Testis (tissue), 3 donors: ENCODE results near the gene CARD14. TPM values are rescaled to one million over a fixed set of nuclear protein-coding genes. Genes with fewer than 3 reads are reported as not detected.
A peak's percentile ranks its signal among the peaks of the same experiment; 100 is the strongest.

Source experiments
- DNase-seq: peaks from one replicate; pipeline ENCODE4 v3.0.0-alpha.2; 2019
- H3K27ac ChIP-seq, 2 donors: fragments of 200-600 bp; sonication (generic); one replicate each; pipeline ENCODE4 v1.5.1; 2019
- H3K27me3 ChIP-seq: fragments of 200-600 bp; sonication (generic); one replicate; pipeline ENCODE4 v1.5.1; 2019
- H3K36me3 ChIP-seq: fragments of 200-600 bp; sonication (generic); one replicate; pipeline ENCODE4 v1.5.1; 2017; ENCODE audit warnings: low read depth; ENCODE audit errors: missing control alignments
- H3K4me1 ChIP-seq: fragments of 200-600 bp; sonication (generic); one replicate; pipeline ENCODE4 v1.5.1; 2019
- H3K4me3 ChIP-seq, 2 donors: fragments of 200-600 bp; sonication (generic); one replicate each; pipeline ENCODE4 v1.5.1; 2017 to 2019
- H3K9me3 ChIP-seq: fragments of 200-600 bp; sonication (generic); one replicate; pipeline ENCODE4 v1.5.1; 2017
- CTCF ChIP-seq, 3 experiments: fragments of 450-650 bp in 2 of 3; fragments of 200-600 bp in 1 of 3; sonication (generic) in 1 of 3; IDR thresholded peaks; one replicate each; pipeline ENCODE4 v1.5.1; 2016 to 2019; ENCODE audit warnings: antibody characterized with exemption in 3 of 3, mild to moderate bottlenecking in 2 of 3, moderate library complexity in 1 of 3
- POLR2A ChIP-seq: fragments of 450-650 bp; IDR thresholded peaks from one replicate; pipeline ENCODE4 v1.6.1; 2017; ENCODE audit warnings: antibody characterized with exemption, mild to moderate bottlenecking, moderate library complexity
- WGBS, 2 donors: methylation state at CpG; one replicate each; pipeline ENCODE4 v1.1.5; 2018; 5-methylcytosine and 5-hydroxymethylcytosine counted together
- intact Hi-C: fragments of 100-400 bp; cut with DNase I; formaldehyde crosslinking; loops from one replicate; pipeline ENCODE4 v1.15.1; 2023; ENCODE audit warnings: low total_unique reads
- polyA plus RNA-seq: library from polyadenylated mRNA; stranded (reverse); fragments of 350-450 nt; fragmentation: Illumina TruSeq; extraction: RNeasy Lipid Tissue Mini Kit (QIAGEN cat#74804); gene quantifications from one replicate; pipeline ENCODE4 v1.2.3, GENCODE V29; 2014; ENCODE audit warnings: low read depth, low replicate concordance; ENCODE audit not compliant: insufficient read depth
- total RNA-seq, 2 donors: library from RNA; depleted of rRNA; stranded (reverse); fragments of >200 nt; gene quantifications; one replicate each; pipeline ENCODE4 v1.2.3, GENCODE V29; 2016

The CARD14 gene
- total and polyA plus RNA-seq, 3 donors from 2014 or later, result 2.1 to 6.1 (median 3.5) TPM

- no peaks in the 10 kb centered on the region for H3K36me3 ChIP-seq
- intact Hi-C loops, result no loop called here
- no peaks in the 10 kb centered on the region for H3K9me3 ChIP-seq
- H3K27me3 ChIP-seq, result no peaks in the 10 kb centered on the region
- TF ChIP-seq POLR2A (no peak), CTCF (IDR thresholded peaks at IDR 0.05) (no peak)
- H3K4me1 ChIP-seq, result no peaks in the 10 kb centered on the region
- no peak for DNase-seq
- H3K27ac ChIP-seq, result no peak overlapping the region
- no peak overlapping the region for H3K4me3 ChIP-seq
- 91 to 96% methylated on average over 11 of the region's 11 CpGs for WGBS, 2 donors
These were observed 82.1 kb downstream of the CARD14 start for GRCh38 chr17:80251966-80252365.

GRCh38 chr17:80252871-80253270 lies 83.0 kb downstream of the CARD14 start:
- H3K4me3 ChIP-seq, result no peak overlapping the region
- no peak for DNase-seq
- TF ChIP-seq POLR2A, result no peak
- peak in 1 of 3 experiments; percentile 19 for TF ChIP-seq CTCF (IDR thresholded peaks at IDR 0.05)
- intact Hi-C loops, result no loop called here
- no peak overlapping the region for H3K27ac ChIP-seq
- H3K9me3 ChIP-seq, result no peaks in the 10 kb centered on the region
- no peaks in the 10 kb centered on the region for H3K4me1 ChIP-seq
- 58 to 82% methylated on average over 13 of the region's 13 CpGs for WGBS, 2 donors
- H3K27me3 ChIP-seq, result no peaks in the 10 kb centered on the region
- H3K36me3 ChIP-seq, result no peaks in the 10 kb centered on the region

GRCh38 chr17:80253631-80254395 lies 84.0 kb downstream of the CARD14 start:
- no peak overlapping the region for H3K27ac ChIP-seq
- no peak for DNase-seq
- intact Hi-C loops, result no loop called here

GRCh38 chr17:80254396-80255251 lies 84.8 kb downstream of the CARD14 start:
- DNase-seq, result no peak
- Histone ChIP-seq H3K36me3 (no peaks in the 10 kb centered on the region), H3K9me3 (no peaks in the 10 kb centered on the region), H3K27me3 (no peaks in the 10 kb centered on the region), H3K4me3 (no peak overlapping the region), H3K27ac (peak overlapping the region in 1 of 2 donors; percentile 48), H3K4me1 (peaks cover 2% of the 10 kb centered on the region)
- TF ChIP-seq POLR2A (no peak), CTCF (IDR thresholded peaks at IDR 0.05) (no peak)
- intact Hi-C loops, result no loop called here
- WGBS, 2 donors, result 74 to 75% methylated on average over 13 of the region's 13 CpGs

More at GRCh38 chr17:80253631-80254395, 84.0 kb downstream of the CARD14 start:
- Histone ChIP-seq H3K9me3 (no peaks in the 10 kb centered on the region), H3K4me3 (no peak overlapping the region), H3K27me3 (no peaks in the 10 kb centered on the region), H3K4me1 (no peaks in the 10 kb centered on the region), H3K36me3 (no peaks in the 10 kb centered on the region)
- 85 to 89% methylated on average over 20 to 21 of the region's 21 CpGs for WGBS, 2 donors
- TF ChIP-seq CTCF (IDR thresholded peaks at IDR 0.05) (no peak), POLR2A (no peak)
